Gastrocnemius medialis (tissue), 4 donors: ENCODE data around the gene NDUFAF3.

Source experiments
- POLR2A ChIP-seq, 2 donors: fragments of 450-650 bp; IDR thresholded peaks; one replicate each; pipeline ENCODE4 v1.6.1; 2017; ENCODE audit warnings: antibody characterized with exemption in 2 of 2, mild to moderate bottlenecking in 2 of 2, moderate library complexity in 2 of 2
- TF ChIP-seq, protein P1 (sequence below), 5 experiments: fragments of 450-650 bp in 3 of 5; fragments of 200-600 bp in 2 of 5; sonication (generic) in 2 of 5; IDR thresholded peaks in 4 of 5; conservative IDR thresholded peaks in 1 of 5; 1 replicate in 4 of 5; 2 replicates in 1 of 5; pipeline ENCODE4 v1.5.1; 2016 to 2019; ENCODE audit warnings: antibody characterized with exemption in 5 of 5, mild to moderate bottlenecking in 3 of 5, moderate library complexity in 3 of 5

GRCh38 chr3:49017229-49017970 is 4.5 kb upstream of the NDUFAF3 start:
- no peak for TF ChIP-seq POLR2A (IDR thresholded peaks at IDR 0.05)
- TF ChIP-seq, protein P1, sequence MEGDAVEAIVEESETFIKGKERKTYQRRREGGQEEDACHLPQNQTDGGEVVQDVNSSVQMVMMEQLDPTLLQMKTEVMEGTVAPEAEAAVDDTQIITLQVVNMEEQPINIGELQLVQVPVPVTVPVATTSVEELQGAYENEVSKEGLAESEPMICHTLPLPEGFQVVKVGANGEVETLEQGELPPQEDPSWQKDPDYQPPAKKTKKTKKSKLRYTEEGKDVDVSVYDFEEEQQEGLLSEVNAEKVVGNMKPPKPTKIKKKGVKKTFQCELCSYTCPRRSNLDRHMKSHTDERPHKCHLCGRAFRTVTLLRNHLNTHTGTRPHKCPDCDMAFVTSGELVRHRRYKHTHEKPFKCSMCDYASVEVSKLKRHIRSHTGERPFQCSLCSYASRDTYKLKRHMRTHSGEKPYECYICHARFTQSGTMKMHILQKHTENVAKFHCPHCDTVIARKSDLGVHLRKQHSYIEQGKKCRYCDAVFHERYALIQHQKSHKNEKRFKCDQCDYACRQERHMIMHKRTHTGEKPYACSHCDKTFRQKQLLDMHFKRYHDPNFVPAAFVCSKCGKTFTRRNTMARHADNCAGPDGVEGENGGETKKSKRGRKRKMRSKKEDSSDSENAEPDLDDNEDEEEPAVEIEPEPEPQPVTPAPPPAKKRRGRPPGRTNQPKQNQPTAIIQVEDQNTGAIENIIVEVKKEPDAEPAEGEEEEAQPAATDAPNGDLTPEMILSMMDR (IDR thresholded peaks at IDR 0.05 in 4 of 5, conservative IDR thresholded peaks at IDR 0.05 in 1 of 5), result no peak
